Neuronal stem cell (in vitro differentiated cells): Measurements from ENCODE around the gene CA9.

Source experiments
- DNase-seq: peaks from one replicate; pipeline ENCODE4 v3.0.0-alpha.2; 2013; ENCODE audit warnings: low spot score
- H2AFZ ChIP-seq: one replicate; pipeline ENCODE4 v1.6.1; 2013; ENCODE audit warnings: mild to moderate bottlenecking, low read length, inconsistent platforms
- H2AK5ac ChIP-seq: 2 replicates; pipeline ENCODE4 v1.6.1; 2013; ENCODE audit warnings: low read depth, mild to moderate bottlenecking, inconsistent platforms, low read length, moderate library complexity, mixed read lengths
- H2BK120ac ChIP-seq: 2 replicates; pipeline ENCODE4 v1.6.1; 2013; ENCODE audit warnings: low read depth, mild to moderate bottlenecking, inconsistent platforms, low read length, moderate library complexity, mixed read lengths
- H2BK12ac ChIP-seq: one replicate; pipeline ENCODE4 v1.6.1; 2013; ENCODE audit warnings: low read length, inconsistent platforms
- H2BK15ac ChIP-seq: 2 replicates; pipeline ENCODE4 v1.6.1; 2013; ENCODE audit warnings: mild to moderate bottlenecking, low read length, inconsistent platforms, mixed read lengths
- H2BK5ac ChIP-seq: one replicate; pipeline ENCODE4 v1.6.1; 2013; ENCODE audit warnings: inconsistent platforms, mild to moderate bottlenecking, low read length, moderate library complexity
- H3K14ac ChIP-seq: one replicate; pipeline ENCODE4 v1.6.1; 2013; ENCODE audit warnings: low read length, inconsistent platforms
- H3K18ac ChIP-seq: 2 replicates; pipeline ENCODE4 v1.6.1; 2013; ENCODE audit warnings: low read length, inconsistent platforms
- H3K23ac ChIP-seq: 2 replicates; pipeline ENCODE4 v1.6.1; 2013; ENCODE audit warnings: low read depth, mild to moderate bottlenecking, mixed read lengths, low read length, inconsistent platforms; ENCODE audit not compliant: poor library complexity
- H3K27ac ChIP-seq: replicated peaks from 3 replicates; pipeline ENCODE4 v1.5.1; 2013; ENCODE audit warnings: low read length, inconsistent platforms
- H3K27me3 ChIP-seq, 3 experiments: 2 replicates each; pipeline ENCODE4 v1.6.1; 2013; ENCODE audit warnings: low read length in 3 of 3, mild to moderate bottlenecking in 2 of 3, inconsistent platforms in 1 of 3, low read depth in 1 of 3, mixed read lengths in 1 of 3, moderate library complexity in 1 of 3; ENCODE audit not compliant: control insufficient read depth in 3 of 3, insufficient read depth in 3 of 3
- H3K36me3 ChIP-seq, 2 donors: replicated peaks in 1 of 2; 2 replicates each; pipeline ENCODE4 v1.6.1; 2013; ENCODE audit warnings: low read length in 2 of 2; ENCODE audit not compliant: control insufficient read depth in 2 of 2, insufficient read depth in 2 of 2
- H3K4ac ChIP-seq: 2 replicates; pipeline ENCODE4 v1.6.1; 2013; ENCODE audit warnings: inconsistent platforms, mild to moderate bottlenecking, low read length, moderate library complexity
- H3K4me1 ChIP-seq, 2 donors: 1 replicate in 1 of 2; 2 replicates in 1 of 2; pipeline ENCODE4 v1.6.1; 2013; ENCODE audit warnings: low read length in 2 of 2, low read depth in 1 of 2; ENCODE audit not compliant: control insufficient read depth in 2 of 2, insufficient read depth in 1 of 2
- H3K4me2 ChIP-seq: one replicate; pipeline ENCODE4 v1.6.1; 2013; ENCODE audit warnings: mild to moderate bottlenecking, low read length, inconsistent platforms; ENCODE audit not compliant: insufficient read depth, poor library complexity, severe bottlenecking
- H3K4me3 ChIP-seq, 2 donors: 2 replicates each; pipeline ENCODE4 v1.5.1; 2013; ENCODE audit warnings: low read length in 2 of 2, mild to moderate bottlenecking in 2 of 2, inconsistent platforms in 1 of 2, moderate library complexity in 1 of 2
- H3K79me1 ChIP-seq: one replicate; pipeline ENCODE4 v1.6.1; 2013; ENCODE audit warnings: low read depth, mild to moderate bottlenecking, inconsistent platforms, low read length, moderate library complexity
- H3K9ac ChIP-seq: one replicate; pipeline ENCODE4 v1.6.1; 2013; ENCODE audit warnings: mild to moderate bottlenecking, low read depth, low read length, inconsistent platforms; ENCODE audit not compliant: poor library complexity
- H3K9me3 ChIP-seq, 2 donors: replicated peaks in 1 of 2; 2 replicates each; pipeline versions ENCODE3 to v1.6.1; 2013; ENCODE audit warnings: low read length in 2 of 2, mild to moderate bottlenecking in 2 of 2, inconsistent platforms in 1 of 2, low read depth in 1 of 2, mixed read lengths in 1 of 2, moderate library complexity in 1 of 2; ENCODE audit not compliant: control insufficient read depth in 2 of 2, insufficient read depth in 1 of 2
- H4K8ac ChIP-seq: one replicate; pipeline ENCODE4 v1.6.1; 2013; ENCODE audit warnings: low read depth, mild to moderate bottlenecking, inconsistent platforms, low read length, moderate library complexity
- H4K91ac ChIP-seq: one replicate; pipeline ENCODE4 v1.6.1; 2013; ENCODE audit warnings: low read length, low read depth, mild to moderate bottlenecking, inconsistent platforms; ENCODE audit not compliant: poor library complexity
- WGBS, 2 donors: extraction: QIAGEN DNeasy Blood & Tissue Kit; methylation state at CpG; one replicate each; pipeline ENCODE4 v1.1.7; 2013; ENCODE audit warnings: missing lambda C conversion rate in 2 of 2, mixed read lengths in 1 of 2; ENCODE audit not compliant: insufficient read length in 2 of 2, insufficient replicate concordance in 1 of 2; ENCODE audit errors: extremely low coverage in 2 of 2; 5-methylcytosine and 5-hydroxymethylcytosine counted together

Gene CA9

DNA sequence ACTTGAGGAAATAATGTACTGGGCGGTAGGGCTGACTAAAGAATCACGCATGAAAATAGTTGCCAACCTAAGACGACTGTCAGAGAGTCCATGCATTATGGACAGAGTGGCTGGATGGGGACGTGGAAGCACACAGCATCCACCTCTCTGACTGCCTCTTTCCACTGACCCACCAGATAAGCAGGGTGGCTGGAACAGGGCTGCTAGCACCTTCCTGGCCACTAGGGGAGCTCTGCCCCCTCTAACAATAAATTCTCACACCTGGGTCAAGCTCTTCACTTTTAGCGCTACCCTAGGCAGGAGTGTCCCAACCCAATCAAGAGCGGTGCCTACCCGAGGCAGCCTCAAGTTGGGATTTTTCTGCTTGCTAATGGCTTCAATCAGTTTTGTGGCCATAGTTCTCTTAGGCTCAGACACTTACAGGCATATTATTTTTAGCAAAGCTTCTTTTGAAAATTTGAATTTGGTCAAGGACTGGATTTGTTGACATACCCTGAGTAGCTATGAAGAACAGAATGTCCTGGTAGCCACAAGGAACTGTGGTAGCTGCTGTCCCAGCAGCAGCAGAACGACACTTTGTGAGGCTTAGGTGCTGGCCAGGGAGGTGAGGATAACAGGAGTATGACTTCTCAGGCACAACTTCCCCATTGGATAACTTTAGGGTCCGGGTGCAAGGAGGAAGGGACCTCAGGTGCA, 22.9 kb downstream of the CA9 start:
- Histone ChIP-seq H4K91ac (no peak overlapping the region), H3K23ac (no peak overlapping the region), H3K9ac (no peak overlapping the region), H3K4me2 (no peak overlapping the region), H2BK5ac (no peak overlapping the region), H2BK120ac (no peak overlapping the region), H3K9me3 (peaks cover 0 to 2% of the 10 kb centered on the region in 2 donors), H3K4me1 (peaks cover 2 to 4% of the 10 kb centered on the region in 2 donors), H3K36me3 (peaks cover 44 to 62% of the 10 kb centered on the region in 2 donors), H2AFZ (no peak overlapping the region), H4K8ac (no peak overlapping the region), H2BK15ac (no peak overlapping the region), H3K27me3 (no peaks in the 10 kb centered on the region), H3K4ac (no peak overlapping the region), H3K79me1 (no peaks in the 10 kb centered on the region), H3K4me3 (no peak overlapping the region), H2BK12ac (no peak overlapping the region), H3K18ac (no peak overlapping the region), H3K14ac (no peak overlapping the region), H3K27ac (no peak overlapping the region), H2AK5ac (no peak overlapping the region)
- DNase-seq = no peak
- no CpG with 5 or more reads among the region's 9 CpGs for WGBS, 2 donors

DNA sequence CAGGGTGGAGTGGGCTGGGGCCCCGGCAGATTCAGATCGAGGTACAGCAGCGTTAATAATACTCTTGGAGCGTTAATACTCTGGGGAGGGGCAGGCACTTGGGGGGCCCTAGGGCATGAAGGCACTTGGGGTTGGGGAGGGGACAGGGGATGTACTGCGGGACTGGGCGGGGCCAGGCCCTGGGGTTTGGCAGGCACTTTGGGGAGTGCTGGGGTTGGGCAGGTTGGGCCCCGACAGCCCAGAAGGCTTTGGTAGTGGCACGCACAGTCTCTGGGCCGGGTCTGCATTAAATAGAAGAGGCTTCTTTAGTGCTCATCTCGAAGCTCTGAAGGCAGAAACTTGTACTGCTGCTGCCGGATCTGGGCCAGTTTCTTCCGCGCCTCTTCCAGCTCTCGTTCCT, 23.8 kb downstream of the CA9 start:
- no peak overlapping the region for H3K4me2 ChIP-seq
- no CpG with 5 or more reads among the region's 14 CpGs for WGBS, 2 donors
- no peaks in the 10 kb centered on the region for H3K79me1 ChIP-seq
- peak overlapping the region; percentile 4 for H2BK5ac ChIP-seq
- no peak overlapping the region for H4K91ac ChIP-seq
- no peak overlapping the region for H4K8ac ChIP-seq
- no peak overlapping the region for H2BK12ac ChIP-seq
- H3K27me3 ChIP-seq = no peaks in the 10 kb centered on the region
- H3K9ac ChIP-seq = no peak overlapping the region
- no peak overlapping the region for H2BK120ac ChIP-seq
- H2AFZ ChIP-seq = no peak overlapping the region
- H3K14ac ChIP-seq = peak overlapping the region; percentile 10
- H2BK15ac ChIP-seq = no peak overlapping the region
- H3K23ac ChIP-seq = no peak overlapping the region
- peaks cover 0 to 2% of the 10 kb centered on the region in 2 donors for H3K9me3 ChIP-seq
- peaks cover 49 to 68% of the 10 kb centered on the region in 2 donors for H3K36me3 ChIP-seq
- H2AK5ac ChIP-seq = no peak overlapping the region
- H3K4ac ChIP-seq = no peak overlapping the region
- no peak overlapping the region for H3K18ac ChIP-seq
- no peaks in the 10 kb centered on the region for H3K4me1 ChIP-seq
- H3K4me3 ChIP-seq = no peak overlapping the region
- no peak for DNase-seq
- no peak overlapping the region for H3K27ac ChIP-seq

DNA sequence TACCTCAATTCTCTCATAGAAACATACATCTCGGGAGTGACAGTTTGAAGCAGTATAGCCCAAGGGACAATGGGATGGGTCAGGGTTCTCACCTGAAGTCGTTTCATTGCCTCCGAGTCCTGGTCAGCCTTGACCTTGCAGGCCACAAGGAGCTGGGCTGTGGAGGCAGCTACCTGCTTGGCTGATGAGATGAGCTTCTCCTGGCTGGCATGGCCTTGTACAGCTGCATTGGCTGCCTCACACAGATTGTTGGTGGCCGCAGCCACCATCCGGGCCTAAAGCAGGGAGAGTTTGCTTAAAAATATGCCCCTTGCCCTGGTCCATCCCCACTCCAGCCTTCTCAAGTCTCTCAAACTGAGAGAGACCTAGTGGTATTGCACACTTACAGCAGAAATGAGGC, 24.5 kb downstream of the CA9 start:
- no peaks in the 10 kb centered on the region for H3K79me1 ChIP-seq
- H2AK5ac ChIP-seq = no peak overlapping the region
- H3K4me2 ChIP-seq = no peak overlapping the region
- no peak overlapping the region for H3K18ac ChIP-seq
- DNase-seq = no peak
- H3K27ac ChIP-seq = no peak overlapping the region
- H3K4me1 ChIP-seq = no peaks in the 10 kb centered on the region
- peaks cover 52 to 75% of the 10 kb centered on the region in 2 donors for H3K36me3 ChIP-seq
- H2AFZ ChIP-seq = no peak overlapping the region
- no peak overlapping the region for H3K23ac ChIP-seq
- no peak overlapping the region for H2BK15ac ChIP-seq
- H4K91ac ChIP-seq = no peak overlapping the region
- no peak overlapping the region for H2BK5ac ChIP-seq
- WGBS, 2 donors = no CpG with 5 or more reads among the region's 5 CpGs
- H2BK12ac ChIP-seq = no peak overlapping the region
- H3K27me3 ChIP-seq = no peaks in the 10 kb centered on the region
- no peak overlapping the region for H4K8ac ChIP-seq
- H3K9ac ChIP-seq = no peak overlapping the region
- H3K14ac ChIP-seq = no peak overlapping the region
- no peak overlapping the region for H2BK120ac ChIP-seq
- H3K4me3 ChIP-seq = no peak overlapping the region
- H3K4ac ChIP-seq = no peak overlapping the region
- peaks cover 0 to 2% of the 10 kb centered on the region in 2 donors for H3K9me3 ChIP-seq

- H3K18ac ChIP-seq = no peak overlapping the region
- peaks cover 69 to 93% of the 10 kb centered on the region in 2 donors for H3K36me3 ChIP-seq
- H2BK12ac ChIP-seq = no peak overlapping the region
- H3K4me3 ChIP-seq = no peak overlapping the region
- no peak overlapping the region for H3K4me2 ChIP-seq
- H3K4ac ChIP-seq = no peak overlapping the region
- no peak overlapping the region for H3K9ac ChIP-seq
- no peak overlapping the region for H2AK5ac ChIP-seq
- WGBS, 2 donors = no CpG with 5 or more reads among the region's 11 CpGs
- H3K27ac ChIP-seq = no peak overlapping the region
- no peak overlapping the region for H2AFZ ChIP-seq
- no peak overlapping the region for H2BK120ac ChIP-seq
- no peaks in the 10 kb centered on the region for H3K79me1 ChIP-seq
- no peaks in the 10 kb centered on the region for H3K27me3 ChIP-seq
- H3K4me1 ChIP-seq = no peaks in the 10 kb centered on the region
- DNase-seq = no peak
- no peak overlapping the region for H4K8ac ChIP-seq
- H2BK15ac ChIP-seq = no peak overlapping the region
- peaks cover 0 to 2% of the 10 kb centered on the region in 2 donors for H3K9me3 ChIP-seq
- H3K23ac ChIP-seq = no peak overlapping the region
- no peak overlapping the region for H4K91ac ChIP-seq
- H3K14ac ChIP-seq = no peak overlapping the region
- no peak overlapping the region for H2BK5ac ChIP-seq
These were observed 26.3 kb downstream of the CA9 start for GRCh38 chr9:35700031-35700430.
